Right ventricle myocardium inferior (tissue), 1 donor: ENCODE results near the gene KATNAL1. TPM values are rescaled to one million over a fixed set of nuclear protein-coding genes. Genes with fewer than 3 reads are reported as not detected.
"Not testable (repeated sequence)": the region's sequence is repeated elsewhere in the genome, so short reads cannot be mapped to it uniquely, and the experiment has no call there.

Experiments
- ATAC-seq: fragments of 200-7000 bp; cut with Tn5 transposase; one replicate; pipeline ENCODE4 v1.9.1; 2020; ENCODE audit warnings: mild to moderate bottlenecking, moderate library complexity
- DNase-seq: peaks from one replicate; pipeline ENCODE4 v3.0.0; 2021; ENCODE audit errors: missing footprints
- intact Hi-C: fragments of 100-400 bp; cut with DNase I; formaldehyde crosslinking; loops from one replicate; pipeline ENCODE4 v1.11.0; 2022
- total RNA-seq: library from RNA; stranded (reverse); fragmentation: NEBNext Ultra II Directional; extraction: Animal tissue kit (Norgen Biotek cat#: 25700); gene quantifications from one replicate; pipeline ENCODE4 v1.2.1, GENCODE V29; 2021
- donor health status: DM: no; HTN: yes; CAD: no; lungs with severe emphysema.

Gene KATNAL1
- total RNA-seq, 1 donor from 2014 or later = 41.0 TPM

- intact Hi-C loops = no loop called here
- no peak for ATAC-seq
- DNase-seq = no peak
Observed at GRCh38 chr13:30186634-30187415, 120.5 kb downstream of the KATNAL1 start.

GRCh38 chr13:30181888-30182651 is 125.3 kb downstream of the KATNAL1 start:
- ATAC-seq = no peak

GRCh38 chr13:30179597-30180276 is 127.6 kb downstream of the KATNAL1 start:
- ATAC-seq (no peak), DNase-seq (no peak)
- intact Hi-C loops = no loop called here

More at GRCh38 chr13:30181888-30182651, 125.3 kb downstream of the KATNAL1 start:
- intact Hi-C loops = no loop called here
- no peak for DNase-seq

DNA sequence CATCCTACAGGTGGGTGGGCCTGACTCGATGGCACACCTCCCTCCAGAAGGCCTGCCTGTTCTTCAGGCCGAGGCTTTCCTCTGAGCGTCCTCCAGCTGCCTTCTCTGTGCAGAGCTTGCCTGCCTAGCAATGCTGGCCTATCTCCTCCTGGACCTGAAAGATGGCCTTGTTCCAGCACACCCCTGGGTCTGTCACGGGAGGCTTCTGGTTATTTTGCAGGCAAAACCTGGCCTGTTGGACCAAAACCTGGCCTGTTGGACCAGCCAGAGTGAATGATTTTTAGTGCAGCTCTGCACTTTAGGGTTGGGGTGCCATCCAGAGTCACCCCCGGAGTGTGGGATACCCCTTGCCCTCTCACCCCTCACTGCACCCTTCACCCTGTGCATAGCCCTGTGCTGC is 128.4 kb downstream of the KATNAL1 start:
- no peak for ATAC-seq
- DNase-seq = no peak
- intact Hi-C loops = no loop called here

DNA sequence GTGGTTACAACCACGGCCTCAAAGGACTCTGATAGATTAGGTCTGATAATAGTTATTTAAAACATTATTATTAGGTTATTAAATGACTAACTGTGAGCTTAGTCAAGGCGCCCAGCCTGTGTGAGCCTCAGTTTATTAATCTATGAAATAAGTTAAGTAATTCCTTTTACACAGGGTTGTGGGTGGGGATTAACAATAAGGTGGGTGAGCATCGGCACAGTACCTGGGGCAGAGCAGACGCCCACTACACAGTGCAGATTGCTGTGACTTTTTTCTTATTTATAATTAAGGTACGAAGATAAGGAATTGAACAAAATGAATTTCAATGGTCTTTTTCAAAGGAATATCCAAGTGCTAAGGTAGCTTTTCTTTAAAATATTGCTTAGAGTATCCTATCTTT is 132.2 kb downstream of the KATNAL1 start:
- ATAC-seq (no peak), DNase-seq (no peak)
- intact Hi-C loops = no loop called here

DNA sequence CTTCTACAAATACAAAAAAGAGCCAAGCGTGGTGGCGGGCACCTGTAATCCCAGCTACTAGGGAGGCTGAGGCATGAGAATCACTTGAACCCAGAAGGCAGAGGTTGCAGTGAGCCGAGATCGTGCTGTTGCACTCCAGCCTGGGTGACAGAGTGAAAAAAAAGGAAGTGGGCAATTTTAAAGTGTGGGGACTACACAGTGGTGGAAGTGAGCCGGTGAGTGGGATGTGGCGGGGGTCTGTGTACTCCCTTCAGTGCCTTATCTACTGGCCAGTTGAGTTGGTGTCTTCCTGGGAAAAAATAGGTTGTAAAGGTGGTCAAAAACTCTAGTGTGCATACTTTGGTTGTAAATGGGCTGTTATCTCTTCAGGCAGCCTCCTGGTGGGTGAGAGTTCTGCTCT is 133.1 kb downstream of the KATNAL1 start:
- ATAC-seq, DNase-seq, intact Hi-C loops: not testable (repeated sequence)

GRCh38 chr13:30173303-30173610 is 134.1 kb downstream of the KATNAL1 start:
- intact Hi-C loops = no loop called here
- ATAC-seq = no peak
- no peak for DNase-seq

- ATAC-seq = no peak
- intact Hi-C loops = no loop called here
- DNase-seq = no peak
Observed at GRCh38 chr13:30172593-30173302, 134.6 kb downstream of the KATNAL1 start.

- intact Hi-C loops = no loop called here
- ATAC-seq = no peak
Observed at GRCh38 chr13:30170569-30170968, 136.8 kb downstream of the KATNAL1 start.

GRCh38 chr13:30169442-30169841 is 137.9 kb downstream of the KATNAL1 start:
- peak; percentile 26 for ATAC-seq
- no peak for DNase-seq
- intact Hi-C loops = no loop called here

More at GRCh38 chr13:30170569-30170968, 136.8 kb downstream of the KATNAL1 start:
- DNase-seq = no peak

DNA sequence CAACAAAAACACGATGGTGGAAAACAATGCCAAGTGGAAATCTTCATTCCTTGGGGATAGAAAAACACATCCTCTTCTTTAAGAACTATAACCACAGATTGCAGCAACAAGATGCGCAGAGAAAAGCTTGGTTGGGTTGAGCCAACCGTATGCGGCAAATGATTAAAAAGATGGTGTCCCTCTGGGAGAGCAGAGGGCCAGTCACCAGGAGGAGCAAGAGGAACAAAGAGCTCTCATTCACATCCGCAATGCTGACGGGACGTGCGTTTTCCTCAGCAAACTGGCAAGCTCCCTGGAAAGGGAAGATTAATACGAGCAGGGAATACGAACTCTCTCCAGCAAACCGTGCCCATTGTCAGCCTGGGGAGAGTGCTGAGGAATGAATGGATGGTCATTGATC is 141.6 kb downstream of the KATNAL1 start:
- DNase-seq (no peak), ATAC-seq (no peak)
- intact Hi-C loops = no loop called here

DNA sequence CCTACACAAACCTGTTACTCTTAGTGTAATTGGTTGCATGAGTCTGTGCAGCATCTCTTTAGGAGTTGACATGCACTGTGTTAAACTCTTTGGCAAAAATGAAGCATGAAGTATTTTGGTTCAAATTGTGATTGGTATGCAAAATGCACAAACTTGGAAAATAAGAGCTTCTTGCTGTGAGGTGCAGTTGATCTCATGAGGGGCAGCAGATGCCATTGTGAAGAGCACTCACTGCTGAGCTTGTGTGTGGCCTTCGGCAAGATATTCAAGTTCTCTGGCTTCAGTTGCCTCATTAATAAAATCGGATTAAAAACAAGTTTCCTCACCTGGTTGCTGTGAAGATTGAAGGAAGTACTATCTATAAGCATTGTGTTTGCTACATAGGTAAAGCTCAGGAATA is 142.3 kb downstream of the KATNAL1 start:
- intact Hi-C loops = no loop called here
- ATAC-seq (no peak), DNase-seq (no peak)

DNA sequence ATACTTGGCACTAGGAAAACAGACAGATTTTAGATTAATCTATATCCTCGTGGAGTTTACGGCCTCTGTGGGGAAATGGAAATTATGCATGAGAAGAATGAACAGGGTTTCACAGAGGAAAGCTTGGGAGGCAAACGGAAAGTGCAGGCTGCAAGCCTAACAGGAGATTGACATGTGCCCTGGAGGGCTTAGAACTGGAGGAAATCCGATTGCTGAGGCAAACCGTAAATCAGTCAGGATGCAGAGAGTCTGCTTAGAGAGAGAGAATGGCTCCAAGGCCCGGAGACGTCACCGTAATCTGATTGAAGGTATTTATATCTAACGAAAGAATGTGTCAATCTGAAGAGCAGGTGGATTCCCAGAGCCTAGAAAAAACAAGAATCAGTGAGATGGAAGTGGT is 143.2 kb downstream of the KATNAL1 start:
- intact Hi-C loops = no loop called here
- no peak for ATAC-seq

DNA sequence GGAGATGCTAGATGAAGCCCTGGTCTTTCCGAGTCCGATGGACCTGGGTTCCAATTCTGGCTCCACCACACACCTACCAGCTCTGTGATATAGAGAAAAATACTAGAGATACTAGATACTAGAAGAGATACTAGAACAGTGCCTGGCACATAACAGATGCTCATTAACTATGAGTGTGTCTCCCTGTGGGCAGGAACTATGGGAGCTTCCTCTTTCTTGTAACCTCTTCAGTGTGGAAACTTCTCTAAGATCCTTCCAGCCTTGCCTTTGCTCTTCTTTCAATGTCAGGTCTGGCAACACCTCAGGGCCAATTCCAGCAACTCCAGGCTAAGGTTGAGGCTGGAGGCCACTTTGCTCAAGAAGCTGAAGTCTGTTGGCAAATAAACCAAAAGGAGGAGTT is 143.9 kb downstream of the KATNAL1 start:
- no peak for ATAC-seq

More for the DNA sequence above, 143.2 kb downstream of the KATNAL1 start:
- DNase-seq = no peak

GRCh38 chr13:30159446-30159839 is 147.9 kb downstream of the KATNAL1 start:
- ATAC-seq (no peak), DNase-seq (no peak)
- intact Hi-C loops = no loop called here

More for the DNA sequence above, 143.9 kb downstream of the KATNAL1 start:
- intact Hi-C loops = no loop called here
- DNase-seq = no peak

- no peak for ATAC-seq
- no peak for DNase-seq
- intact Hi-C loops = no loop called here
Observed at GRCh38 chr13:30158774-30159445, 148.4 kb downstream of the KATNAL1 start.

- DNase-seq = no peak
- no peak for ATAC-seq
- intact Hi-C loops = no loop called here
Observed at GRCh38 chr13:30157616-30157993, 149.7 kb downstream of the KATNAL1 start.

DNA sequence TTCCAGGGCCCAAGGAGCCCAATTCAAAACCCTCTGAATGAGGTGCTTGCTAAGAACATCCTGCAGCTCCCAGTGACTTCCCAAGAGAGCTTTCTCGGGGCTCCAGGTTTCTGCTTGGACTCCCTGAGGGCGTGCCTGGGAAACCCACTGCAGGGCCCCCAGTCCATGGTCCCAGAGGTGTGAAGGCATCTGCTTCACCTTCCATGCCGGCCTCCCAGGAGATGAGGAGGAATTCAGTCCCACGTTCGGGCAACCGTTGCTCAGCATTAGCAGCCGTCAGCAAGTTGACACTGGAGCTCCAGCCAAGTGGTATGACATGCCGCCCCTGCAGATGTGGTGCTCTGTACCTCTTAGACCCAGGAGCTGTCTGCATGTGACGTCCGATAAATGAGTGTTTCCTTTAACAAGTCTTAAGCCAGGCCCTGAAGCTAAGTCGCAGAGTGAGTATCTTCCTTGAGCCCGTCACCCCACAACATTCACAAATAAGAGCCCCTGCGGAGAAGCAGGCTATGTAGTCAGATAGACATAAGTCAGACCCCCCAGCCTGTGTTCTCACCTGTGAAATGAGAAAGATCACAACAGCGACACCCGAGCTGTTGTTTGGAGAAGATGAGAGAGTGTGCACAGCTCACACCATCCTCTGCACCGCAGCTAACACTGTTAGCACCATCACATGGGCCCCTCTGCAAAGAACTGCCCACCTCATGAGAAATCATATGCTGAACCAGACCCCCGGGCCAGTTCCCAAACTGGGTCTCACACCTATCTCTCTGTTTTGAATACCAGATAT is 150.3 kb downstream of the KATNAL1 start:
- no peak for DNase-seq
- ATAC-seq = no peak
- intact Hi-C loops = no loop called here
